Measurements from ENCODE around the gene NCKAP1.

DNA sequence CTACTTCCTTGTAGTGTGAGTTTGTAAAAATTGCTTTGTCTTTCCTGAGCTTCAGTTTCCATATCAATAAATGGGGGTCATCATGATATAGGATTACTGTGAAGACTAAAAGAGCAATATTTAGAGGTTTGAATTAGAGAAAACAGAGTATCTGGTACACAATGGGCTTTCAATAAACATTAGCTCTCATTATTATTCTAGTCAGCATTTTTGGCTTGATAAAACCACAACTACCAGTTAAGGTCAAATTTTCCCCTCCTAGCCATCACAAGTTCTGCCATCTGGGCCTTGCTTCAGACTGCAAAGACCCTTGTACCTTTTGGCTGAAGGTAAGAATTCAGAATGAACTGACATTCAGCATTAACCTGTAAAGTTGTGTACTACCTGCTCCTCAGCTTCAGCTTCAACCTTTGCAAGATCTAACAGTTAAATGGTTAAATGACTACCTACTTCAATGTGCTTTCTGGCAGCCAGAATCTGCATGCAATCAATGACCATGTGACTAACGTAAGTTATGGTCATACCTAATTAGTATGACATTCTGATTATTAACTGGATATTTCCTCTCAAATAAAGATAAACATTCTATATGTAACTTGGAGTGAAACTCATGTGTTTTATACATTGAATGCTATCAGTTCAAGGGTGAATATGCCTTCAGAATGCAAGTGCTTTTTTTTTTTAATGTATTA, 119.2 kb downstream of the NCKAP1 start:
- TF ChIP-seq CTCF (IDR thresholded peaks at IDR 0.05; ENCODE audit: borderline replicate concordance, extremely low read depth, low read length, poor library complexity, severe bottlenecking) (no peak), EZH2 (IDR thresholded peaks at IDR 0.05; ENCODE audit: borderline replicate concordance, low read depth, low read length, severe bottlenecking) (no peak)
